GM23338 (cell line): ENCODE results near the gene EXOC4. TPM values are rescaled to one million over a fixed set of nuclear protein-coding genes. Genes with fewer than 3 reads are reported as not detected.

Source experiments
- ATAC-seq: fragments of 200-7000 bp; cut with Tn5 transposase; 3 replicates; pipeline ENCODE4 v1.9.1; 2020
- DNase-seq: peaks from one replicate; pipeline ENCODE4 v3.0.0-alpha.2; 2015; ENCODE audit warnings: low spot score
- H2AFZ ChIP-seq: fragments of 200-600 bp; sonication (generic); 2 replicates; pipeline ENCODE4 v1.8.0; 2016; ENCODE audit warnings: antibody characterized with exemption, mild to moderate bottlenecking, moderate library complexity
- H3F3A ChIP-seq: fragments of 200-600 bp; sonication (generic); replicated peaks from 2 replicates; pipeline ENCODE4 v1.8.0; 2017; ENCODE audit warnings: antibody characterized with exemption, mixed run types, low read depth
- H3K27ac ChIP-seq: fragments of 200-600 bp; sonication (generic); 2 replicates; pipeline ENCODE4 v1.6.1; 2016; ENCODE audit warnings: low read depth
- H3K27me3 ChIP-seq: fragments of 200-600 bp; sonication (generic); 2 replicates; pipeline ENCODE4 v1.8.0; 2016; ENCODE audit warnings: mild to moderate bottlenecking, mixed run types, moderate library complexity; ENCODE audit not compliant: insufficient read depth
- H3K36me3 ChIP-seq: fragments of 200-600 bp; sonication (generic); 2 replicates; pipeline ENCODE4 v1.8.0; 2016; ENCODE audit warnings: mild to moderate bottlenecking; ENCODE audit not compliant: insufficient read depth
- H3K4me1 ChIP-seq: fragments of 200-600 bp; sonication (generic); 2 replicates; pipeline ENCODE4 v1.8.0; 2016; ENCODE audit warnings: mild to moderate bottlenecking, moderate library complexity; ENCODE audit not compliant: insufficient read depth
- H3K4me2 ChIP-seq: fragments of 200-600 bp; sonication (generic); 2 replicates; pipeline ENCODE4 v1.7.1; 2017; ENCODE audit warnings: mixed run types
- H3K4me3 ChIP-seq: fragments of 200-600 bp; sonication (generic); 2 replicates; pipeline ENCODE4 v1.6.1; 2016; ENCODE audit warnings: mixed run types
- H3K79me2 ChIP-seq: fragments of 200-600 bp; sonication (generic); replicated peaks from 2 replicates; pipeline ENCODE4 v1.8.0; 2017; ENCODE audit warnings: mild to moderate bottlenecking; ENCODE audit not compliant: insufficient read depth
- H3K9me2 ChIP-seq: fragments of 200-600 bp; sonication (generic); 2 replicates; pipeline ENCODE4 v1.8.0; 2017; ENCODE audit not compliant: insufficient read depth
- H4K20me1 ChIP-seq: fragments of 200-600 bp; sonication (generic); replicated peaks from 2 replicates; pipeline ENCODE4 v1.8.0; 2017; ENCODE audit warnings: mild to moderate bottlenecking; ENCODE audit not compliant: insufficient read depth
- H3K27ac Mint-ChIP-seq: 2 replicates; pipeline ENCODE4 v1.8.0; 2020; ENCODE audit warnings: inconsistent platforms, mild to moderate bottlenecking, moderate library complexity, mixed read lengths
- H3K27me3 Mint-ChIP-seq: 3 replicates; pipeline ENCODE4 v1.8.0; 2022; ENCODE audit warnings: low read depth, mild to moderate bottlenecking, moderate library complexity, mixed read lengths, inconsistent platforms; ENCODE audit not compliant: insufficient read depth, poor library complexity
- H3K36me3 Mint-ChIP-seq: 3 replicates; pipeline ENCODE4 v1.8.0; 2021; ENCODE audit warnings: low read depth, mild to moderate bottlenecking, inconsistent platforms, moderate library complexity, mixed read lengths
- H3K4me1 Mint-ChIP-seq: 3 replicates; pipeline ENCODE4 v1.8.0; 2020; ENCODE audit warnings: mild to moderate bottlenecking, inconsistent platforms, mixed read lengths
- H3K4me3 Mint-ChIP-seq: 3 replicates; pipeline ENCODE4 v1.8.0; 2021; ENCODE audit warnings: moderate library complexity, mild to moderate bottlenecking, inconsistent platforms, mixed read lengths
- H3K9me3 Mint-ChIP-seq: 3 replicates; pipeline ENCODE4 v1.8.0; 2020; ENCODE audit warnings: moderate library complexity, mild to moderate bottlenecking, inconsistent platforms, mixed read lengths
- CREB1 ChIP-seq: fragments of 250-450 bp; sonication (Bioruptor Pico); IDR thresholded peaks from 2 replicates; pipeline ENCODE4 v1.5.0; 2020; ENCODE audit warnings: low read depth, mild to moderate bottlenecking, moderate library complexity
- EZH2 ChIP-seq: fragments of 200-600 bp; sonication (generic); IDR thresholded peaks from one replicate; pipeline ENCODE4 v1.8.0; 2017; ENCODE audit warnings: antibody characterized with exemption, mild to moderate bottlenecking, low read depth; ENCODE audit not compliant: unreplicated experiment
- EZH2phosphoT487 ChIP-seq: fragments of 200-600 bp; sonication (generic); IDR thresholded peaks from one replicate; pipeline ENCODE4 v1.8.1; 2018; ENCODE audit warnings: antibody characterized with exemption; ENCODE audit not compliant: unreplicated experiment
- JUNB ChIP-seq: IDR thresholded peaks from one replicate; pipeline ENCODE4 v1.6.1; 2016; ENCODE audit warnings: antibody characterized with exemption; ENCODE audit not compliant: unreplicated experiment
- NANOG ChIP-seq: IDR thresholded peaks from 2 replicates; pipeline ENCODE4 v1.6.1; 2016; ENCODE audit warnings: antibody characterized with exemption, borderline replicate concordance
- POLR2AphosphoS5 ChIP-seq: IDR thresholded peaks from 2 replicates; pipeline ENCODE4 v1.6.1; 2016; ENCODE audit warnings: antibody characterized with exemption, low read depth
- STAT1 ChIP-seq: IDR thresholded peaks from one replicate; pipeline ENCODE4 v1.6.1; 2016; ENCODE audit warnings: antibody characterized with exemption; ENCODE audit not compliant: unreplicated experiment
- ZNF114 ChIP-seq: fragments of 250-450 bp; sonication (Bioruptor Pico); IDR thresholded peaks from 2 replicates; pipeline ENCODE4 v1.5.0; 2020; ENCODE audit warnings: mild to moderate bottlenecking, moderate library complexity
- ZNF331 ChIP-seq: fragments of 250-450 bp; sonication (Bioruptor Pico); IDR thresholded peaks from 2 replicates; pipeline ENCODE4 v1.5.0; 2020; ENCODE audit warnings: low read depth, mild to moderate bottlenecking, moderate library complexity
- polyA plus RNA-seq: library from polyadenylated mRNA; unstranded; fragments of >200 nt; fragmentation: Nextera tagmentation; extraction: Ambion mirVana; gene quantifications from 2 replicates; pipeline ENCODE4 v1.2.1, GENCODE V29; 2016
- total RNA-seq: library from RNA; depleted of rRNA; stranded (reverse); fragments of >200 nt; shearing (Covaris generic); gene quantifications from 2 replicates; pipeline ENCODE4 v1.2.3, GENCODE V29; 2014
- TF ChIP-seq, protein P1 (sequence below): IDR thresholded peaks from one replicate; pipeline ENCODE4 v1.6.1; 2018; ENCODE audit warnings: antibody characterized with exemption; ENCODE audit not compliant: unreplicated experiment
- TF ChIP-seq, protein P2 (sequence below): IDR thresholded peaks from 2 replicates; pipeline ENCODE4 v1.6.1; 2016; ENCODE audit warnings: antibody characterized with exemption
- TF ChIP-seq, protein P3 (sequence below): fragments of 250-450 bp; sonication (Bioruptor Pico); IDR thresholded peaks from 2 replicates; pipeline ENCODE4 v1.5.0; 2020; ENCODE audit warnings: mild to moderate bottlenecking, moderate library complexity
- TF ChIP-seq, protein P4 (sequence below), 2 experiments: fragments of 200-600 bp in 1 of 2; sonication (generic) in 1 of 2; conservative IDR thresholded peaks; 2 replicates each; pipeline versions ENCODE4 v1.5.1 to v1.6.1; 2016 to 2017; ENCODE audit warnings: antibody characterized with exemption in 2 of 2, low read depth in 2 of 2, mild to moderate bottlenecking in 2 of 2, moderate library complexity in 1 of 2

EXOC4 gene
- total and polyA plus RNA-seq, 2 experiments from 2014 or later, result 37.5 to 52.7 TPM

DNA sequence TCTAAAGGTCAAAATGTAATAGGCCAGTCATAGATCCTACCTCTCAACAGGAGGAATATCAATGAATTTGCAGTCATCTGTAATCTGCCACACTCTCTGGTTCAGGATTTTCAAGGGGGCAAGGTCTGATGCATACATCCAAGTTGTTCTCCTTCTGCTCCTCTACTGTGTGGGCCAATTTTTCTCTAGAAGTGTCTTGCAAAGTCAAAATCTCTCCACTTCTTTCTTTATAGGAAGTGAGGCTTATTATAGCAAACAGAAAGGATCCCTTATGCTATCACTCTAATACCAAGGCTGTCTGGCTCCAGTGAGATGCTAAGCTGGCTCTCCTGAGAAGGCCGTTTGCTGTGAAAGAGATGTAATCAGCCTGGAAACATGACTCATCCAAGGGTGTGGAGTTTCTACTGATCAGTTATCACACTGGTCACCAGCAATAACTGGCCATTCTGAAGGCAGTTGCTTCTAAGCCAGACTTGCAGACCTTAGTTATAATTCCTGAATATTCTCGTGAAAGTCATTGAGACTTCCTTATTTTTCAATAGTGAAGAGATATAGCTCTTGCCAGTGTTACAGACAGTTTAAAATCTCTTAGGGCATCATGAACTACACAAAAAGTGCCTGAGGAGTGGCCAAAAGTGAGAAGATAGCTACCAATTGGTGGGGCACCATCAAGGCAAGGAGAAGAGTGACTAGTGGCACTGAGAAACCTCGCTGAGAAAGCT is 831.0 kb downstream of the EXOC4 start:
- peaks cover 2% of the 10 kb centered on the region; the same call in 1 of the 3 replicates for H3K4me1 Mint-ChIP-seq
- ATAC-seq (no peak), DNase-seq (no peak)
- Histone ChIP-seq H3K4me3 (no peak overlapping the region), H3K9me2 (0 out of 2 replicates have a peak, but pooled peaks cover 7% of the 10 kb centered on the region), H3K27me3 (no peaks in the 10 kb centered on the region), H4K20me1 (no peaks in the 10 kb centered on the region), H3K36me3 (peaks cover 14% of the 10 kb centered on the region), H3K4me2 (no peak overlapping the region), H3K79me2 (no peaks in the 10 kb centered on the region), H3K4me1 (no peaks in the 10 kb centered on the region), H2AFZ (no peak overlapping the region), H3F3A (no peaks in the 10 kb centered on the region), H3K27ac (no peak overlapping the region)
- H3K27me3 Mint-ChIP-seq, result no peaks in the 10 kb centered on the region
- peaks cover 33% of the 10 kb centered on the region for H3K36me3 Mint-ChIP-seq
- H3K9me3 Mint-ChIP-seq, result peaks cover 35% of the 10 kb centered on the region
- no peak overlapping the region for H3K27ac Mint-ChIP-seq
- TF ChIP-seq POLR2AphosphoS5 (no peak), JUNB (no peak), ZNF114 (CRISPR knock-in tag) (no peak), CREB1 (CRISPR knock-in tag) (no peak), EZH2phosphoT487 (no peak), STAT1 (no peak), NANOG (no peak), ZNF331 (CRISPR knock-in tag) (no peak), EZH2 (no peak)
- TF ChIP-seq, protein P1, sequence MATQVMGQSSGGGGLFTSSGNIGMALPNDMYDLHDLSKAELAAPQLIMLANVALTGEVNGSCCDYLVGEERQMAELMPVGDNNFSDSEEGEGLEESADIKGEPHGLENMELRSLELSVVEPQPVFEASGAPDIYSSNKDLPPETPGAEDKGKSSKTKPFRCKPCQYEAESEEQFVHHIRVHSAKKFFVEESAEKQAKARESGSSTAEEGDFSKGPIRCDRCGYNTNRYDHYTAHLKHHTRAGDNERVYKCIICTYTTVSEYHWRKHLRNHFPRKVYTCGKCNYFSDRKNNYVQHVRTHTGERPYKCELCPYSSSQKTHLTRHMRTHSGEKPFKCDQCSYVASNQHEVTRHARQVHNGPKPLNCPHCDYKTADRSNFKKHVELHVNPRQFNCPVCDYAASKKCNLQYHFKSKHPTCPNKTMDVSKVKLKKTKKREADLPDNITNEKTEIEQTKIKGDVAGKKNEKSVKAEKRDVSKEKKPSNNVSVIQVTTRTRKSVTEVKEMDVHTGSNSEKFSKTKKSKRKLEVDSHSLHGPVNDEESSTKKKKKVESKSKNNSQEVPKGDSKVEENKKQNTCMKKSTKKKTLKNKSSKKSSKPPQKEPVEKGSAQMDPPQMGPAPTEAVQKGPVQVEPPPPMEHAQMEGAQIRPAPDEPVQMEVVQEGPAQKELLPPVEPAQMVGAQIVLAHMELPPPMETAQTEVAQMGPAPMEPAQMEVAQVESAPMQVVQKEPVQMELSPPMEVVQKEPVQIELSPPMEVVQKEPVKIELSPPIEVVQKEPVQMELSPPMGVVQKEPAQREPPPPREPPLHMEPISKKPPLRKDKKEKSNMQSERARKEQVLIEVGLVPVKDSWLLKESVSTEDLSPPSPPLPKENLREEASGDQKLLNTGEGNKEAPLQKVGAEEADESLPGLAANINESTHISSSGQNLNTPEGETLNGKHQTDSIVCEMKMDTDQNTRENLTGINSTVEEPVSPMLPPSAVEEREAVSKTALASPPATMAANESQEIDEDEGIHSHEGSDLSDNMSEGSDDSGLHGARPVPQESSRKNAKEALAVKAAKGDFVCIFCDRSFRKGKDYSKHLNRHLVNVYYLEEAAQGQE, result no peak
- TF ChIP-seq, protein P2, sequence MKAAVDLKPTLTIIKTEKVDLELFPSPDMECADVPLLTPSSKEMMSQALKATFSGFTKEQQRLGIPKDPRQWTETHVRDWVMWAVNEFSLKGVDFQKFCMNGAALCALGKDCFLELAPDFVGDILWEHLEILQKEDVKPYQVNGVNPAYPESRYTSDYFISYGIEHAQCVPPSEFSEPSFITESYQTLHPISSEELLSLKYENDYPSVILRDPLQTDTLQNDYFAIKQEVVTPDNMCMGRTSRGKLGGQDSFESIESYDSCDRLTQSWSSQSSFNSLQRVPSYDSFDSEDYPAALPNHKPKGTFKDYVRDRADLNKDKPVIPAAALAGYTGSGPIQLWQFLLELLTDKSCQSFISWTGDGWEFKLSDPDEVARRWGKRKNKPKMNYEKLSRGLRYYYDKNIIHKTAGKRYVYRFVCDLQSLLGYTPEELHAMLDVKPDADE, result no peak
- TF ChIP-seq, protein P3, sequence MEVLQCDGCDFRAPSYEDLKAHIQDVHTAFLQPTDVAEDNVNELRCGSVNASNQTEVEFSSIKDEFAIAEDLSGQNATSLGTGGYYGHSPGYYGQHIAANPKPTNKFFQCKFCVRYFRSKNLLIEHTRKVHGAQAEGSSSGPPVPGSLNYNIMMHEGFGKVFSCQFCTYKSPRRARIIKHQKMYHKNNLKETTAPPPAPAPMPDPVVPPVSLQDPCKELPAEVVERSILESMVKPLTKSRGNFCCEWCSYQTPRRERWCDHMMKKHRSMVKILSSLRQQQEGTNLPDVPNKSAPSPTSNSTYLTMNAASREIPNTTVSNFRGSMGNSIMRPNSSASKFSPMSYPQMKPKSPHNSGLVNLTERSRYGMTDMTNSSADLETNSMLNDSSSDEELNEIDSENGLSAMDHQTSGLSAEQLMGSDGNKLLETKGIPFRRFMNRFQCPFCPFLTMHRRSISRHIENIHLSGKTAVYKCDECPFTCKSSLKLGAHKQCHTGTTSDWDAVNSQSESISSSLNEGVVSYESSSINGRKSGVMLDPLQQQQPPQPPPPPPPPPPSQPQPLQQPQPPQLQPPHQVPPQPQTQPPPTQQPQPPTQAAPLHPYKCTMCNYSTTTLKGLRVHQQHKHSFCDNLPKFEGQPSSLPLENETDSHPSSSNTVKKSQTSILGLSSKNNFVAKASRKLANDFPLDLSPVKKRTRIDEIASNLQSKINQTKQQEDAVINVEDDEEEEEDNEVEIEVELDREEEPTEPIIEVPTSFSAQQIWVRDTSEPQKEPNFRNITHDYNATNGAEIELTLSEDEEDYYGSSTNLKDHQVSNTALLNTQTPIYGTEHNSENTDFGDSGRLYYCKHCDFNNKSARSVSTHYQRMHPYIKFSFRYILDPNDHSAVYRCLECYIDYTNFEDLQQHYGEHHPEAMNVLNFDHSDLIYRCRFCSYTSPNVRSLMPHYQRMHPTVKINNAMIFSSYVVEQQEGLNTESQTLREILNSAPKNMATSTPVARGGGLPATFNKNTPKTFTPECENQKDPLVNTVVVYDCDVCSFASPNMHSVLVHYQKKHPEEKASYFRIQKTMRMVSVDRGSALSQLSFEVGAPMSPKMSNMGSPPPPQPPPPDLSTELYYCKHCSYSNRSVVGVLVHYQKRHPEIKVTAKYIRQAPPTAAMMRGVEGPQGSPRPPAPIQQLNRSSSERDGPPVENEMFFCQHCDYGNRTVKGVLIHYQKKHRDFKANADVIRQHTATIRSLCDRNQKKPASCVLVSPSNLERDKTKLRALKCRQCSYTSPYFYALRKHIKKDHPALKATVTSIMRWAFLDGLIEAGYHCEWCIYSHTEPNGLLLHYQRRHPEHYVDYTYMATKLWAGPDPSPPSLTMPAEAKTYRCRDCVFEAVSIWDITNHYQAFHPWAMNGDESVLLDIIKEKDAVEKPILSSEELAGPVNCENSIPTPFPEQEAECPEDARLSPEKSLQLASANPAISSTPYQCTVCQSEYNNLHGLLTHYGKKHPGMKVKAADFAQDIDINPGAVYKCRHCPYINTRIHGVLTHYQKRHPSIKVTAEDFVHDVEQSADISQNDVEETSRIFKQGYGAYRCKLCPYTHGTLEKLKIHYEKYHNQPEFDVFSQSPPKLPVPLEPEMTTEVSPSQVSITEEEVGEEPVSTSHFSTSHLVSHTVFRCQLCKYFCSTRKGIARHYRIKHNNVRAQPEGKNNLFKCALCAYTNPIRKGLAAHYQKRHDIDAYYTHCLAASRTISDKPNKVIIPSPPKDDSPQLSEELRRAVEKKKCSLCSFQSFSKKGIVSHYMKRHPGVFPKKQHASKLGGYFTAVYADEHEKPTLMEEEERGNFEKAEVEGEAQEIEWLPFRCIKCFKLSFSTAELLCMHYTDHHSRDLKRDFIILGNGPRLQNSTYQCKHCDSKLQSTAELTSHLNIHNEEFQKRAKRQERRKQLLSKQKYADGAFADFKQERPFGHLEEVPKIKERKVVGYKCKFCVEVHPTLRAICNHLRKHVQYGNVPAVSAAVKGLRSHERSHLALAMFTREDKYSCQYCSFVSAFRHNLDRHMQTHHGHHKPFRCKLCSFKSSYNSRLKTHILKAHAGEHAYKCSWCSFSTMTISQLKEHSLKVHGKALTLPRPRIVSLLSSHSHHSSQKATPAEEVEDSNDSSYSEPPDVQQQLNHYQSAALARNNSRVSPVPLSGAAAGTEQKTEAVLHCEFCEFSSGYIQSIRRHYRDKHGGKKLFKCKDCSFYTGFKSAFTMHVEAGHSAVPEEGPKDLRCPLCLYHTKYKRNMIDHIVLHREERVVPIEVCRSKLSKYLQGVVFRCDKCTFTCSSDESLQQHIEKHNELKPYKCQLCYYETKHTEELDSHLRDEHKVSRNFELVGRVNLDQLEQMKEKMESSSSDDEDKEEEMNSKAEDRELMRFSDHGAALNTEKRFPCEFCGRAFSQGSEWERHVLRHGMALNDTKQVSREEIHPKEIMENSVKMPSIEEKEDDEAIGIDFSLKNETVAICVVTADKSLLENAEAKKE (CRISPR knock-in tag), result no peak
- TF ChIP-seq, protein P4, sequence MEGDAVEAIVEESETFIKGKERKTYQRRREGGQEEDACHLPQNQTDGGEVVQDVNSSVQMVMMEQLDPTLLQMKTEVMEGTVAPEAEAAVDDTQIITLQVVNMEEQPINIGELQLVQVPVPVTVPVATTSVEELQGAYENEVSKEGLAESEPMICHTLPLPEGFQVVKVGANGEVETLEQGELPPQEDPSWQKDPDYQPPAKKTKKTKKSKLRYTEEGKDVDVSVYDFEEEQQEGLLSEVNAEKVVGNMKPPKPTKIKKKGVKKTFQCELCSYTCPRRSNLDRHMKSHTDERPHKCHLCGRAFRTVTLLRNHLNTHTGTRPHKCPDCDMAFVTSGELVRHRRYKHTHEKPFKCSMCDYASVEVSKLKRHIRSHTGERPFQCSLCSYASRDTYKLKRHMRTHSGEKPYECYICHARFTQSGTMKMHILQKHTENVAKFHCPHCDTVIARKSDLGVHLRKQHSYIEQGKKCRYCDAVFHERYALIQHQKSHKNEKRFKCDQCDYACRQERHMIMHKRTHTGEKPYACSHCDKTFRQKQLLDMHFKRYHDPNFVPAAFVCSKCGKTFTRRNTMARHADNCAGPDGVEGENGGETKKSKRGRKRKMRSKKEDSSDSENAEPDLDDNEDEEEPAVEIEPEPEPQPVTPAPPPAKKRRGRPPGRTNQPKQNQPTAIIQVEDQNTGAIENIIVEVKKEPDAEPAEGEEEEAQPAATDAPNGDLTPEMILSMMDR (conservative IDR thresholded peaks at IDR 0.05; ENCODE audit: low read depth in 2 of 2), result no peak
- H3K4me3 Mint-ChIP-seq, result no peak overlapping the region
